H1 (cell line): ENCODE results near the gene AGBL4. TPM values are rescaled to one million over a fixed set of nuclear protein-coding genes. Genes with fewer than 3 reads are reported as not detected.

Experiments used
- CTCF ChIA-PET: fragments of 300-600 bp; sonication (Branson Sonifier 250); formaldehyde crosslinking; loops from one replicate; lab custom pipeline; 2021; ENCODE audit not compliant: partially characterized antibody; lab: Charles Lee
- POLR2A ChIA-PET: fragments of 300-600 bp; sonication (Branson Sonifier 250); formaldehyde crosslinking; loops from one replicate; lab custom pipeline; 2021; ENCODE audit warnings: inconsistent platforms; ENCODE audit not compliant: partially characterized antibody; lab: Charles Lee
- DNase-seq, 2 experiments: peaks; one replicate each; pipeline versions ENCODE4 v3.0.0 to v3.0.0-alpha.2; 2010 to 2022; ENCODE audit warnings: low spot score in 2 of 2, low read depth in 1 of 2, mixed read lengths in 1 of 2
- FAIRE-seq: peaks from 2 replicates; lab custom pipeline; 2011; peaks lifted over from hg19 to GRCh38; lab: Jason Lieb, UNC
- H2AFZ ChIP-seq: 2 replicates; pipeline ENCODE4 v1.8.1; 2012; ENCODE audit warnings: low read length, inconsistent platforms
- H2AK5ac ChIP-seq: 2 replicates; pipeline ENCODE4 v1.6.1; 2013; ENCODE audit warnings: low read depth, low read length
- H2BK120ac ChIP-seq: replicated peaks from 2 replicates; pipeline ENCODE3; 2013; ENCODE audit warnings: low read depth, low read length, inconsistent platforms
- H2BK12ac ChIP-seq: 2 replicates; pipeline ENCODE4 v1.6.1; 2013; ENCODE audit warnings: low read depth, low read length
- H2BK15ac ChIP-seq: 2 replicates; pipeline ENCODE4 v1.6.1; 2013; ENCODE audit warnings: low read length
- H2BK20ac ChIP-seq: 2 replicates; pipeline ENCODE4 v1.6.1; 2013; ENCODE audit warnings: low read length
- H2BK5ac ChIP-seq: 2 replicates; pipeline ENCODE4 v1.6.1; 2013; ENCODE audit warnings: low read depth, low read length
- H3K14ac ChIP-seq: 2 replicates; pipeline ENCODE4 v1.6.1; 2013; ENCODE audit warnings: inconsistent platforms; ENCODE audit not compliant: insufficient read length
- H3K18ac ChIP-seq: 2 replicates; pipeline ENCODE4 v1.6.1; 2013; ENCODE audit warnings: low read length; ENCODE audit errors: extremely low read depth
- H3K23ac ChIP-seq: 2 replicates; pipeline ENCODE4 v1.6.1; 2013; ENCODE audit warnings: inconsistent platforms; ENCODE audit not compliant: insufficient read length
- H3K23me2 ChIP-seq: 2 replicates; pipeline ENCODE4 v1.6.1; 2013; ENCODE audit warnings: low read depth, low read length
- H3K27ac ChIP-seq: 2 replicates; pipeline ENCODE4 v1.6.1; 2011; ENCODE audit warnings: low read depth, low read length, inconsistent platforms
- H3K27me3 ChIP-seq, 4 experiments: replicated peaks in 1 of 4; 1 replicate in 1 of 4; 2 replicates in 3 of 4; pipeline versions ENCODE4 v1.6.1 to v1.8.1; 2011 to 2013; ENCODE audit warnings: low read length in 3 of 4, mild to moderate bottlenecking in 3 of 4, inconsistent platforms in 2 of 4, mixed read lengths in 2 of 4, moderate library complexity in 1 of 4; ENCODE audit not compliant: control insufficient read depth in 3 of 4, insufficient read depth in 3 of 4; ENCODE audit errors: extremely low read depth in 1 of 4
- H3K36me3 ChIP-seq, 4 experiments: 2 replicates each; pipeline versions ENCODE4 v1.6.1 to v1.8.1; 2011 to 2013; ENCODE audit warnings: mild to moderate bottlenecking in 4 of 4, low read length in 3 of 4, moderate library complexity in 2 of 4, control low read depth in 1 of 4, inconsistent platforms in 1 of 4; ENCODE audit not compliant: insufficient read depth in 4 of 4, control insufficient read depth in 2 of 4
- H3K4ac ChIP-seq: replicated peaks from 2 replicates; pipeline ENCODE3; 2013; ENCODE audit warnings: low read length, low read depth, mixed read lengths, inconsistent platforms; ENCODE audit not compliant: insufficient read length
- H3K4me1 ChIP-seq, 4 experiments: replicated peaks in 1 of 4; 1 replicate in 1 of 4; 2 replicates in 3 of 4; pipeline versions ENCODE4 v1.6.1 to v1.8.1; 2011 to 2013; ENCODE audit warnings: low read length in 3 of 4, inconsistent platforms in 2 of 4, mixed read lengths in 1 of 4; ENCODE audit not compliant: insufficient read depth in 4 of 4, control insufficient read depth in 3 of 4
- H3K4me2 ChIP-seq, 2 experiments: 2 replicates each; pipeline versions ENCODE4 v1.6.1 to v1.8.1; 2011 to 2013; ENCODE audit warnings: low read depth in 2 of 2, low read length in 2 of 2, control low read depth in 1 of 2, inconsistent platforms in 1 of 2, mild to moderate bottlenecking in 1 of 2; ENCODE audit not compliant: insufficient read depth in 1 of 2
- H3K4me3 ChIP-seq, 4 experiments: fragments of 200-600, 300-600 bp in 1 of 4; sonication (generic), shearing (Covaris generic), sonication (Bioruptor Twin) in 1 of 4; 2 replicates each; pipeline versions ENCODE4 v1.5.1 to v1.8.1; 2011 to 2016; ENCODE audit warnings: low read length in 4 of 4, low read depth in 3 of 4, control low read depth in 2 of 4, inconsistent platforms in 2 of 4, mild to moderate bottlenecking in 2 of 4, mixed read lengths in 1 of 4, moderate library complexity in 1 of 4; ENCODE audit not compliant: insufficient read depth in 2 of 4; ENCODE audit errors: extremely low read depth in 1 of 4
- H3K56ac ChIP-seq: replicated peaks from 2 replicates; pipeline ENCODE3; 2013; ENCODE audit warnings: low read depth, mild to moderate bottlenecking, mixed read lengths, low read length, inconsistent platforms; ENCODE audit not compliant: insufficient read length
- H3K79me1 ChIP-seq: 2 replicates; pipeline ENCODE4 v1.6.1; 2013; ENCODE audit warnings: low read depth, low read length, control low read depth
- H3K79me2 ChIP-seq, 2 experiments: 2 replicates each; pipeline versions ENCODE4 v1.6.1 to v1.8.1; 2012 to 2013; ENCODE audit warnings: low read length in 2 of 2, mild to moderate bottlenecking in 2 of 2, inconsistent platforms in 1 of 2; ENCODE audit not compliant: insufficient read depth in 2 of 2, control insufficient read depth in 1 of 2
- H3K9ac ChIP-seq, 4 experiments: replicated peaks in 1 of 4; 1 replicate in 1 of 4; 2 replicates in 3 of 4; pipeline versions ENCODE4 v1.6.1 to v1.8.1; 2011 to 2013; ENCODE audit warnings: low read depth in 3 of 4, low read length in 3 of 4, control low read depth in 2 of 4, mild to moderate bottlenecking in 2 of 4, moderate library complexity in 2 of 4, inconsistent platforms in 1 of 4; ENCODE audit errors: extremely low read depth in 1 of 4
- H3K9me3 ChIP-seq, 2 experiments: 2 replicates each; pipeline versions ENCODE4 v1.6.1 to v1.8.1; 2012 to 2013; ENCODE audit warnings: mild to moderate bottlenecking in 2 of 2, moderate library complexity in 2 of 2, control low read depth in 1 of 2, inconsistent platforms in 1 of 2, low read depth in 1 of 2, low read length in 1 of 2, mixed read lengths in 1 of 2; ENCODE audit not compliant: insufficient read depth in 2 of 2
- H4K20me1 ChIP-seq, 2 experiments: replicated peaks in 1 of 2; 2 replicates each; pipeline versions ENCODE3 to v1.8.1; 2011 to 2013; ENCODE audit warnings: inconsistent platforms in 2 of 2, low read length in 2 of 2, mild to moderate bottlenecking in 1 of 2; ENCODE audit not compliant: insufficient read depth in 2 of 2, control insufficient read depth in 1 of 2
- H4K5ac ChIP-seq: 2 replicates; pipeline ENCODE4 v1.6.1; 2013; ENCODE audit warnings: low read length, low read depth, mixed read lengths, inconsistent platforms; ENCODE audit not compliant: insufficient read length
- H4K8ac ChIP-seq: 2 replicates; pipeline ENCODE4 v1.8.0; 2013; ENCODE audit warnings: mild to moderate bottlenecking, moderate library complexity, low read length, inconsistent platforms; ENCODE audit not compliant: insufficient read depth; ENCODE audit errors: extremely low read depth
- H4K91ac ChIP-seq: replicated peaks from 2 replicates; pipeline ENCODE3; 2013; ENCODE audit warnings: low read length, mixed read lengths, inconsistent platforms; ENCODE audit not compliant: insufficient read length
- FOSL1 ChIP-seq: IDR thresholded peaks from 2 replicates; pipeline ENCODE4 v1.6.1; 2011; ENCODE audit warnings: mild to moderate bottlenecking, low read depth, low read length, moderate library complexity; ENCODE audit not compliant: insufficient read depth
- SP4 ChIP-seq: IDR thresholded peaks from 2 replicates; pipeline ENCODE4 v1.6.1; 2012; ENCODE audit warnings: low read length, inconsistent platforms
- whole genome bisulfite sequencing, 2 experiments: shearing (Covaris generic) in 1 of 2; methylation state at CpG; one replicate each; pipeline versions ENCODE4 v1.1.6 to v1.1.7; 2013 to 2015; ENCODE audit warnings: low lambda C conversion rate in 2 of 2, mixed read lengths in 2 of 2, inconsistent platforms in 1 of 2, low coverage in 1 of 2, missing lambda C conversion rate in 1 of 2; ENCODE audit not compliant: insufficient replicate concordance in 2 of 2, insufficient coverage in 1 of 2, insufficient read length in 1 of 2; ENCODE audit errors: extremely low coverage in 1 of 2, missing lambda C conversion rate in 1 of 2; 5-methylcytosine and 5-hydroxymethylcytosine counted together
- polyA plus RNA-seq, 7 experiments: library from polyadenylated mRNA; depleted of rRNA in 3 of 7; stranded (reverse) in 5 of 7; unstranded in 2 of 7; fragments of >200 nt in 5 of 7; fragments of 200-250 nt in 2 of 7; gene quantifications; 1 replicate in 5 of 7; 2 replicates in 1 of 7; 4 replicates in 1 of 7; pipeline versions ENCODE4 v1.2.1 to v1.2.3, GENCODE V29; 2011 to 2013; ENCODE audit warnings: missing spikeins in 2 of 7, mixed read lengths in 2 of 7
- total RNA-seq: library from RNA; stranded (reverse); fragmentation: NEBNext Ultra II Directional; extraction: Animal tissue kit (Norgen Biotek cat#: 25700); gene quantifications from 2 replicates; pipeline ENCODE4 v1.2.1, GENCODE V29; 2021

The AGBL4 gene
- total and polyA plus RNA-seq, 2 of the 8 experiments (the other 6 are each of a cell fraction or from before 2014, with no cell fraction given), result 0.41 to 0.45 TPM

- H3K4ac ChIP-seq, result no peak overlapping the region
- no peak overlapping the region for H3K27ac ChIP-seq
- no peak for FAIRE-seq
- H3K4me2 ChIP-seq, result no peak overlapping the region
- no peak overlapping the region for H3K9ac ChIP-seq
- H3K14ac ChIP-seq, result no peak overlapping the region
- H4K20me1 ChIP-seq, result no peaks in the 10 kb centered on the region
- no peak overlapping the region for H2BK120ac ChIP-seq
- H4K91ac ChIP-seq, result no peak overlapping the region
- POLR2A ChIA-PET, result interaction anchor here (1.4 kb wide), 1 partner anchor 9 kb away, joined by 3 read pairs; no protein-coding TSS in a partner anchor
- no peak overlapping the region for H3K18ac ChIP-seq
- no peak overlapping the region for H2BK12ac ChIP-seq
- no peak overlapping the region for H2AK5ac ChIP-seq
- H3K36me3 ChIP-seq, result peaks cover 0 to 5% (median 4%) of the 10 kb centered on the region in 4 experiments; a peak in 2 of 8 replicates
- no peaks in the 10 kb centered on the region for H3K79me2 ChIP-seq
- no peaks in the 10 kb centered on the region; the same call in none of the 2 replicates for H3K79me1 ChIP-seq
- no peaks in the 10 kb centered on the region; a peak in 1 of 7 replicates for H3K4me1 ChIP-seq
- no peak overlapping the region for H2BK15ac ChIP-seq
- H3K4me3 ChIP-seq, result no peak overlapping the region
- no peaks in the 10 kb centered on the region for H3K27me3 ChIP-seq
- no peak overlapping the region for H3K56ac ChIP-seq
- 93% methylated on average over 1 of the region's 1 CpG; no CpG with 5 or more reads in 1 of the 2 experiments for WGBS, 2 experiments
- H3K23ac ChIP-seq, result no peak overlapping the region
- H4K5ac ChIP-seq, result no peak overlapping the region
- no peak overlapping the region for H4K8ac ChIP-seq
- H2BK5ac ChIP-seq, result no peak overlapping the region
- H3K23me2 ChIP-seq, result no peaks in the 10 kb centered on the region
- H3K9me3 ChIP-seq, result no peaks in the 10 kb centered on the region
- DNase-seq, result no peak
- H2BK20ac ChIP-seq, result no peak overlapping the region
- H2AFZ ChIP-seq, result no peak overlapping the region
- CTCF ChIA-PET, result interaction anchor here (0.9 to 2.3 kb wide), 4 partner anchors 10 to 88 kb away, joined by 3 to 7 read pairs (median 4); no protein-coding TSS in a partner anchor
- TF ChIP-seq FOSL1 (no peak), SP4 (no peak)
Measured at GRCh38 chr1:48765335-48765734, 1258.4 kb downstream of the AGBL4 start.
